GM10248 (cell line): ENCODE measurements around the gene GPHA2.

Source experiments
- CTCF ChIA-PET: fragments of 300-600 bp; sonication (Branson Sonifier 250); formaldehyde crosslinking; extraction: SDS; loops from one replicate; lab custom pipeline; 2021; ENCODE audit warnings: antibody characterized with exemption; lab: Yijun Ruan, JAX
- POLR2A ChIA-PET: fragments of 350-650 bp; sonication (Branson Sonifier 250); formaldehyde crosslinking; extraction: SDS; loops from one replicate; lab custom pipeline; 2020; ENCODE audit warnings: antibody characterized with exemption; lab: Yijun Ruan, JAX
- DNase-seq: peaks from one replicate; pipeline ENCODE4 v3.0.0; 2012; ENCODE audit errors: extremely low spot score
- CTCF ChIP-seq: IDR thresholded peaks from 2 replicates; pipeline ENCODE4 v1.5.1; 2012; ENCODE audit warnings: mild to moderate bottlenecking, low read depth; ENCODE audit errors: extremely low read depth, missing control alignments, control extremely low read depth

GPHA2 gene

GRCh38 chr11:64890522-64890939 is 45.2 kb downstream of the GPHA2 start:
- ChIA-PET CTCF (interaction anchor here (1.2 to 31.5 kb wide), 4 partner anchors 12 to 103 kb away, joined by 3 to 1137 read pairs (median 78); partner anchors contain the start of genes CDC42BPG and EHD1), POLR2A (interaction anchor here (0.7 to 1.2 kb wide), 2 partner anchors 12 to 13 kb away, joined by 3 to 4 read pairs; partner anchors contain the start of gene EHD1)
- TF ChIP-seq CTCF: no peak

GRCh38 chr11:64888729-64889511 is 46.8 kb downstream of the GPHA2 start:
- ChIA-PET POLR2A (no interaction called here), CTCF (interaction anchor here (0.9 to 31.5 kb wide), 8 partner anchors 8 to 224 kb away, joined by 3 to 1137 read pairs (median 4); partner anchors contain the start of genes ARL2, CDC42BPG and EHD1)
- no peak for DNase-seq
- TF ChIP-seq CTCF: no peak

More at GRCh38 chr11:64890522-64890939, 45.2 kb downstream of the GPHA2 start:
- DNase-seq: no peak

GRCh38 chr11:64888406-64888728 is 47.3 kb downstream of the GPHA2 start:
- CTCF ChIA-PET: interaction anchor here (0.6 to 31.5 kb wide), 20 partner anchors 9 to 229 kb away, joined by 3 to 1137 read pairs (median 4); partner anchors contain the start of genes ARL2, CDC42BPG, EHD1 and ZNHIT2
- no peak for TF ChIP-seq CTCF
- POLR2A ChIA-PET: interaction anchor here (1.2 kb wide), 1 partner anchor 11 kb away, joined by 17 read pairs; the partner anchor contains the start of gene EHD1
- DNase-seq: no peak

GRCh38 chr11:64887757-64888405 is 47.8 kb downstream of the GPHA2 start:
- DNase-seq: peak; percentile 92
- TF ChIP-seq CTCF: peak; percentile 86
- ChIA-PET CTCF (interaction anchor here (0.6 to 31.5 kb wide), 21 partner anchors 9 to 229 kb away, joined by 3 to 1137 read pairs (median 3); partner anchors contain the start of genes ARL2, CDC42BPG, EHD1 and ZNHIT2), POLR2A (interaction anchor here (1.2 kb wide), 1 partner anchor 10 kb away, joined by 17 read pairs; the partner anchor contains the start of gene EHD1)

- POLR2A ChIA-PET: interaction anchor here (0.6 to 1.2 kb wide), 2 partner anchors 10 to 39 kb away, joined by 3 to 17 read pairs; partner anchors contain the start of gene EHD1
- DNase-seq: no peak
- CTCF ChIA-PET: interaction anchor here (0.7 to 31.5 kb wide), 12 partner anchors 9 to 104 kb away, joined by 3 to 1137 read pairs (median 4); partner anchors contain the start of genes CDC42BPG and EHD1
- no peak for TF ChIP-seq CTCF
Observed at GRCh38 chr11:64887234-64887756, 48.4 kb downstream of the GPHA2 start.
